ENCODE data around the gene IDE.

Gene IDE

DNA sequence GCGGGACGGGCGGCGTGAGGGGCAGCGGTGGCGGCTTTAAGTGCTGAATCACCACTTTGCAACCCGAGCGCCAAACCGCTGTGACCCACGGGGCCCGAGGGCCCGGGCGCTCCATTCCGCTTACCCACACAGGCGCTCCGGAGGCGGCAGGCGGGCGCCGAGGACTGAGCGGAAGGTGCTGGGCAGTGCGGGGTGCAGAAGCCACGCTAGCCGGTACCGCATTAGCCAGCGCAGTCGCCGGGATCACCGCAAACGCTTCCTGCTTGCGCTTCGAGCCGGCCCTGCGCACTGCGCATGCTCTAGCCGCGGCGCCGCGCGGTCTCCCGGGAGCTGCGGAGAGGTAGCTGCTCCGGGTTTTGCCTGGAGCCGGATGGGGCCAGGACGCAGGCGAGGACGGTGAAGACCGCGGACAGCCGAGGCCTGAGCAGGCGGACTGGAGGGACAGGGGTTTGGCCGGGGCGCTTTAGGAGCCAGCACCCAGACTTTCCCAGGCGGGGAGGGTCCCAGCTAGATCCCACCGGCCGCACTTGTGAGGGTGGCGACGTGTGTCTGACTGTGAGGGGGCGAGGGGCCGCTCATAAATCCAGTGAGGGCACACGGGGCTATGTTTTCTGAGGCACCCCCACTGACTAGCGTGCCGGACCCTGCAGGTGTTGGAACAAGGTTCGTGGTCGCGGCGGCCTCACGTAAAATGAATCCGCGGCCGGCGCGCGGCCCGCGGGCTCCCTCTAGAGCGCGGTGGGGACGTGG lies at the start of gene IDE:
IDE (minus strand) TSS at position 296 of the 750 bp plus-strand sequence; CDS start at position 222, 74 bp downstream.
- peak; percentile 95 for DNase-seq (ENCODE audit: extremely low read depth, insufficient read length)
- no peaks in the 10 kb centered on the region for H3K36me3 ChIP-seq (ENCODE audit: control insufficient read depth, insufficient read depth, low read length)
- H3K27me3 ChIP-seq (replicated peaks; ENCODE audit: control insufficient read depth, insufficient read depth, low read length), result no peaks in the 10 kb centered on the region
- TF ChIP-seq, protein P1, sequence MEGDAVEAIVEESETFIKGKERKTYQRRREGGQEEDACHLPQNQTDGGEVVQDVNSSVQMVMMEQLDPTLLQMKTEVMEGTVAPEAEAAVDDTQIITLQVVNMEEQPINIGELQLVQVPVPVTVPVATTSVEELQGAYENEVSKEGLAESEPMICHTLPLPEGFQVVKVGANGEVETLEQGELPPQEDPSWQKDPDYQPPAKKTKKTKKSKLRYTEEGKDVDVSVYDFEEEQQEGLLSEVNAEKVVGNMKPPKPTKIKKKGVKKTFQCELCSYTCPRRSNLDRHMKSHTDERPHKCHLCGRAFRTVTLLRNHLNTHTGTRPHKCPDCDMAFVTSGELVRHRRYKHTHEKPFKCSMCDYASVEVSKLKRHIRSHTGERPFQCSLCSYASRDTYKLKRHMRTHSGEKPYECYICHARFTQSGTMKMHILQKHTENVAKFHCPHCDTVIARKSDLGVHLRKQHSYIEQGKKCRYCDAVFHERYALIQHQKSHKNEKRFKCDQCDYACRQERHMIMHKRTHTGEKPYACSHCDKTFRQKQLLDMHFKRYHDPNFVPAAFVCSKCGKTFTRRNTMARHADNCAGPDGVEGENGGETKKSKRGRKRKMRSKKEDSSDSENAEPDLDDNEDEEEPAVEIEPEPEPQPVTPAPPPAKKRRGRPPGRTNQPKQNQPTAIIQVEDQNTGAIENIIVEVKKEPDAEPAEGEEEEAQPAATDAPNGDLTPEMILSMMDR (IDR thresholded peaks at IDR 0.05; ENCODE audit: insufficient read depth, low read length, poor library complexity, severe bottlenecking), result peak; percentile 97
- H3K4me3 ChIP-seq (replicated peaks; ENCODE audit: low read depth, low read length), result peak within 1 kb of the TSS; percentile 91

DNA sequence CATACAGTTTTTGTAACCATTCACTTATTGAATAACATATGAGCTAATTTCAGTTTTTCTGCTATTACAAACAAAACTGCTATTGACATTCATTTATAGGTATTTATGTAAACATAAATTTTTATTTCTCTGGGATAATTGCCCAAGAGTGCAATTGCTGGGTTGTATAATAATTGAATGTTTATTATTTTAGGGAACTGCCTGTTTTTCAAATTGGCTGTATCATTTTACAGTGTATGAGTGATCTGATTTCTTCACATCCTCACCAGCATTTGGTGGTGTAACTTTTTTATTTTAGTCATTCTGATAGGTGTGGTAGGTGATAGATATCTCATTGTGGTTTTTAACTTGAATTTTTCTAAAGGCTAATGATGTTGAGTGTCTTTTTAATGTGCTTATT lies 45.5 kb upstream of the IDE start:
- H3K27me3 ChIP-seq (replicated peaks; ENCODE audit: control insufficient read depth, insufficient read depth, low read length), result no peaks in the 10 kb centered on the region
- TF ChIP-seq, protein P1 (IDR thresholded peaks at IDR 0.05; ENCODE audit: insufficient read depth, low read length, poor library complexity, severe bottlenecking), result no peak
- H3K4me3 ChIP-seq (replicated peaks; ENCODE audit: low read depth, low read length), result no peak overlapping the region
- DNase-seq (ENCODE audit: extremely low read depth, insufficient read length), result no peak
- peaks cover 2% of the 10 kb centered on the region for H3K36me3 ChIP-seq (ENCODE audit: control insufficient read depth, insufficient read depth, low read length)

DNA sequence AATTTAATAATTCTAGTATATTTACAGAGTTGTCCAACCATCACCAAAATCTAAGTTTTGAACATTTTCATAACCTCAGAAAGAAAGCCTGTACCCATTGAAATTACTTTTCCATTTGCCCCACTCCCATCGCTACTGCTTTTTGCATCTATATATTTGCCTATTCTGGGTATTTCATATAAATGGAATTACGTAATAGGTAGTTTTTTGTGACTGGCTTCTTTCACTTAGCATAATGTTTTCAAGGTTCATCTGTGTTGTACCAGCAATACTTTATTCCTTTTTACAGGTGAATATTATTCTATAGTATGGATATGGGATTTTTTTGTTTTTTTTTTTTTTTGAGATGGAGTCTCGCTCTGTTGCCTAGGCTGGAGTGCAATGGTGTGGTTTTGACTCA lies 41.6 kb upstream of the IDE start:
- no peaks in the 10 kb centered on the region for H3K27me3 ChIP-seq (replicated peaks; ENCODE audit: control insufficient read depth, insufficient read depth, low read length)
- H3K4me3 ChIP-seq (replicated peaks; ENCODE audit: low read depth, low read length), result no peak overlapping the region
- DNase-seq (ENCODE audit: extremely low read depth, insufficient read length), result no peak
- H3K36me3 ChIP-seq (ENCODE audit: control insufficient read depth, insufficient read depth, low read length), result no peaks in the 10 kb centered on the region; the same call in none of the 2 replicates
- TF ChIP-seq, protein P1 (IDR thresholded peaks at IDR 0.05; ENCODE audit: insufficient read depth, low read length, poor library complexity, severe bottlenecking), result no peak

DNA sequence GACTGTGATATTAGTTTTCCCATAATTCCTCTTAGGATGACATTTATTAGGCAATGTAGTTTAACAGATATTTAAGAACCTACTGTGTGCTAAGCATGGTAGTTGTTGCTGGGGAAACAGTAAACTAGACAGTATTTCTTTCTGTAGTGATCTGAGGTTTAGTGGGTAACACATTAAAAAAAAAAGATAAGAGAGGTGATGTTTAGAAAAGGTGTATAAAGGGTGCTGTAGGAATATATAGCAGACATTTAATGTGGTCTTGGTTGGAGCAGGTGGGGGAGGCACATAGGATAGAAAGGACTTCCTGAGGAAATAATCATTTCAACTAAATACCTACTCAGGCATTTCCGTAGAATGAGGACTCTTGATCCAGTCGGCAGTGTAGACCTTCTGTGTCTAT lies 30.9 kb upstream of the IDE start:
- H3K36me3 ChIP-seq (ENCODE audit: control insufficient read depth, insufficient read depth, low read length), result no peaks in the 10 kb centered on the region
- DNase-seq (ENCODE audit: extremely low read depth, insufficient read length), result no peak
- TF ChIP-seq, protein P1 (IDR thresholded peaks at IDR 0.05; ENCODE audit: insufficient read depth, low read length, poor library complexity, severe bottlenecking), result no peak

DNA sequence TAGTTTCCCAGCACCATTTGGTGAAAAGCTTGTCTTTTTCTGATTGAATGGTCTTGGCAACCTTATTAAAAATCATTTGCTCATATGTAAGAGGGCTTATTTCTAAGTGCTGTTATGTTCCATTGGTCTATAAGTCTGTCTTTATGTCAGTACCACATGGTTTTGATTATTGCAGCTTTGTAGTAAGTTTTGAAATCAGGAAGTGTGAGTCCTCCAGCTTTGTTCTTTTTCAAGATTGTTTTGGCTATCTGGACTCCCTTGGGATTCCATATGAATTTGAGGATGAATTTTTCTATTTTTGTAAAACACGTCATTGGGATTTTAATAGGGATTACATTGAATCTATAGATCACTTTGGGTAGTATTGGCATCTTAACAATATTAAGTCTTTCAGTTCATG lies 24.4 kb upstream of the IDE start:
- no peaks in the 10 kb centered on the region for H3K27me3 ChIP-seq (replicated peaks; ENCODE audit: control insufficient read depth, insufficient read depth, low read length)
- DNase-seq (ENCODE audit: extremely low read depth, insufficient read length), result no peak
- TF ChIP-seq, protein P1 (IDR thresholded peaks at IDR 0.05; ENCODE audit: insufficient read depth, low read length, poor library complexity, severe bottlenecking), result no peak
- no peaks in the 10 kb centered on the region for H3K36me3 ChIP-seq (ENCODE audit: control insufficient read depth, insufficient read depth, low read length)
- no peak overlapping the region for H3K4me3 ChIP-seq (replicated peaks; ENCODE audit: low read depth, low read length)

More for the DNA sequence above, 30.9 kb upstream of the IDE start:
- H3K27me3 ChIP-seq (replicated peaks; ENCODE audit: control insufficient read depth, insufficient read depth, low read length), result no peaks in the 10 kb centered on the region
- no peak overlapping the region for H3K4me3 ChIP-seq (replicated peaks; ENCODE audit: low read depth, low read length)

Measured in GM06990 (cell line).